Measurements from ENCODE around the gene CLMN. TPM values are rescaled to one million over a fixed set of nuclear protein-coding genes. Genes with fewer than 3 reads are reported as not detected.

Gene CLMN
- total and polyA plus RNA-seq, 9 of the 15 experiments (the other 6 are each of a cell fraction or from before 2014, with no cell fraction given): 0.01 to 0.18 (median 0.07) TPM; not detected in 4

- no peak overlapping the region for H3K4me2 ChIP-seq (ENCODE audit: insufficient read depth, low read length)
- H3K27me3 ChIP-seq (ENCODE audit: control insufficient read depth in 2 of 2, insufficient read depth in 2 of 2, low read length in 2 of 2): peaks cover 2 to 9% of the 10 kb centered on the region in 2 experiments; a peak in 1 of 5 replicates
- FAIRE-seq (no peak), DNase-seq (ENCODE audit: extremely low read depth in 1 of 4, low spot score in 3 of 4) (no peak), ATAC-seq (no peak)
- no peak overlapping the region for H3K4me3 ChIP-seq
- H3K79me2 ChIP-seq (ENCODE audit: control insufficient read depth, insufficient read depth, low read length): no peaks in the 10 kb centered on the region
- no peak overlapping the region for H2AFZ ChIP-seq (ENCODE audit: low read depth, low read length)
- no peaks in the 10 kb centered on the region for H4K20me1 ChIP-seq (replicated peaks; ENCODE audit: control insufficient read depth, insufficient read depth, low read length)
- BruUV-seq (replicated peaks): no TSS peak
- H3K4me1 ChIP-seq (replicated peaks in 1 of 2; ENCODE audit: control insufficient read depth in 2 of 2, insufficient read depth in 2 of 2, low read length in 2 of 2): no peaks in the 10 kb centered on the region
- H3K36me3 ChIP-seq (ENCODE audit: control insufficient read depth, insufficient read depth, low read length): no peaks in the 10 kb centered on the region
- intact Hi-C loops (cut with micrococcal nuclease): no loop called here
- no peak overlapping the region for H3K9ac ChIP-seq (ENCODE audit: insufficient read depth in 1 of 2, low read depth in 2 of 2, low read length in 2 of 2)
- WGBS (ENCODE audit: insufficient coverage, low coverage, missing lambda C conversion rate): 1% methylated on average over 11 of the region's 13 CpGs
- ChIA-PET CTCF (ENCODE audit: low intra/inter-chr PET ratio) (no interaction called here), POLR2A (no interaction called here)
- in situ Hi-C loops (cut with MboI): no loop called here
- H3K27ac ChIP-seq (ENCODE audit: extremely low read depth, low read depth, low read length): no peak overlapping the region
- TF ChIP-seq SMARCA5 (IDR thresholded peaks at IDR 0.05) (no peak), MXD1 (CRISPR knock-in tag; IDR thresholded peaks at IDR 0.05; ENCODE audit: borderline replicate concordance, poor library complexity, severe bottlenecking) (no peak)
- H3K9me1 ChIP-seq (ENCODE audit: control insufficient read depth, insufficient read depth, low read length): no peaks in the 10 kb centered on the region
- H3K9me3 ChIP-seq (replicated peaks; ENCODE audit: control insufficient read depth, insufficient read depth, low read depth, low read length): no peaks in the 10 kb centered on the region
Measured at GRCh38 chr14:95328729-95329503, 9.2 kb upstream of the CLMN start.

- ChIA-PET POLR2A (no interaction called here), CTCF (ENCODE audit: low intra/inter-chr PET ratio) (no interaction called here)
- ATAC-seq (no peak), FAIRE-seq (no peak), DNase-seq (ENCODE audit: extremely low read depth in 1 of 4, low spot score in 3 of 4) (no peak)
- no TSS peak for BruUV-seq (replicated peaks)
- Histone ChIP-seq H3K4me2 (ENCODE audit: insufficient read depth, low read length) (no peak overlapping the region), H3K27ac (ENCODE audit: extremely low read depth, low read depth, low read length) (no peak overlapping the region), H3K36me3 (ENCODE audit: control insufficient read depth, insufficient read depth, low read length) (no peaks in the 10 kb centered on the region), H3K4me1 (replicated peaks in 1 of 2; ENCODE audit: control insufficient read depth in 2 of 2, insufficient read depth in 2 of 2, low read length in 2 of 2) (no peaks in the 10 kb centered on the region), H3K27me3 (ENCODE audit: control insufficient read depth in 2 of 2, insufficient read depth in 2 of 2, low read length in 2 of 2) (peaks cover 2 to 17% of the 10 kb centered on the region in 2 experiments; a peak in 1 of 5 replicates), H3K79me2 (ENCODE audit: control insufficient read depth, insufficient read depth, low read length) (no peaks in the 10 kb centered on the region), H3K4me3 (no peak overlapping the region), H4K20me1 (replicated peaks; ENCODE audit: control insufficient read depth, insufficient read depth, low read length) (no peaks in the 10 kb centered on the region), H3K9me1 (ENCODE audit: control insufficient read depth, insufficient read depth, low read length) (no peaks in the 10 kb centered on the region), H2AFZ (ENCODE audit: low read depth, low read length) (no peak overlapping the region), H3K9ac (ENCODE audit: insufficient read depth in 1 of 2, low read depth in 2 of 2, low read length in 2 of 2) (no peak overlapping the region), H3K9me3 (replicated peaks; ENCODE audit: control insufficient read depth, insufficient read depth, low read depth, low read length) (no peaks in the 10 kb centered on the region)
- intact Hi-C loops (cut with micrococcal nuclease) (no loop called here), in situ Hi-C loops (cut with MboI) (no loop called here)
- 4% methylated on average over 11 of the region's 13 CpGs for WGBS (ENCODE audit: insufficient coverage, low coverage, missing lambda C conversion rate)
- TF ChIP-seq SIN3B (IDR thresholded peaks at IDR 0.05; ENCODE audit: low read depth) (no peak), PPARD (CRISPR knock-in tag; IDR thresholded peaks at IDR 0.05) (no peak), CBX3 (IDR thresholded peaks at IDR 0.05; ENCODE audit: borderline replicate concordance in 1 of 2, low read length in 2 of 2) (no peak), ILF3 (IDR thresholded peaks at IDR 0.05; ENCODE audit: borderline replicate concordance) (no peak), TAF7 (tag; IDR thresholded peaks at IDR 0.05) (no peak)
Measured at GRCh38 chr14:95327558-95328374, 8.1 kb upstream of the CLMN start.

Data from K562 (cell line).